PFSK-1 (cell line): ENCODE measurements around the gene PALLD.

ENCODE experiments used
- FOXP2 ChIP-seq: optimal IDR thresholded peaks from 2 replicates; pipeline ENCODE3; 2011; ENCODE audit warnings: borderline replicate concordance, control low read depth, inconsistent platforms; ENCODE audit not compliant: insufficient read depth; ENCODE audit errors: extremely low read length, extremely low read depth
- POLR2AphosphoS5 ChIP-seq: IDR thresholded peaks from 2 replicates; pipeline ENCODE4 v1.6.1; 2012; ENCODE audit warnings: low read depth, mild to moderate bottlenecking, control low read depth, low read length, moderate library complexity
- SIN3A ChIP-seq: IDR thresholded peaks from 2 replicates; pipeline ENCODE4 v1.6.1; 2012; ENCODE audit warnings: mild to moderate bottlenecking, low read length, moderate library complexity, borderline replicate concordance; ENCODE audit not compliant: insufficient read depth
- TAF1 ChIP-seq: IDR thresholded peaks from 2 replicates; pipeline ENCODE4 v1.6.1; 2012; ENCODE audit warnings: low read length, control low read depth, borderline replicate concordance; ENCODE audit not compliant: insufficient read depth
- TF ChIP-seq, protein P1 (sequence below), 2 experiments: IDR thresholded peaks; 2 replicates each; pipeline versions ENCODE4 v1.6.1 to v1.8.0; 2011 to 2012; ENCODE audit warnings: low read depth in 2 of 2, low read length in 2 of 2, control low read depth in 1 of 2, inconsistent platforms in 1 of 2, mild to moderate bottlenecking in 1 of 2, moderate library complexity in 1 of 2; ENCODE audit not compliant: insufficient read depth in 1 of 2

Gene PALLD

DNA sequence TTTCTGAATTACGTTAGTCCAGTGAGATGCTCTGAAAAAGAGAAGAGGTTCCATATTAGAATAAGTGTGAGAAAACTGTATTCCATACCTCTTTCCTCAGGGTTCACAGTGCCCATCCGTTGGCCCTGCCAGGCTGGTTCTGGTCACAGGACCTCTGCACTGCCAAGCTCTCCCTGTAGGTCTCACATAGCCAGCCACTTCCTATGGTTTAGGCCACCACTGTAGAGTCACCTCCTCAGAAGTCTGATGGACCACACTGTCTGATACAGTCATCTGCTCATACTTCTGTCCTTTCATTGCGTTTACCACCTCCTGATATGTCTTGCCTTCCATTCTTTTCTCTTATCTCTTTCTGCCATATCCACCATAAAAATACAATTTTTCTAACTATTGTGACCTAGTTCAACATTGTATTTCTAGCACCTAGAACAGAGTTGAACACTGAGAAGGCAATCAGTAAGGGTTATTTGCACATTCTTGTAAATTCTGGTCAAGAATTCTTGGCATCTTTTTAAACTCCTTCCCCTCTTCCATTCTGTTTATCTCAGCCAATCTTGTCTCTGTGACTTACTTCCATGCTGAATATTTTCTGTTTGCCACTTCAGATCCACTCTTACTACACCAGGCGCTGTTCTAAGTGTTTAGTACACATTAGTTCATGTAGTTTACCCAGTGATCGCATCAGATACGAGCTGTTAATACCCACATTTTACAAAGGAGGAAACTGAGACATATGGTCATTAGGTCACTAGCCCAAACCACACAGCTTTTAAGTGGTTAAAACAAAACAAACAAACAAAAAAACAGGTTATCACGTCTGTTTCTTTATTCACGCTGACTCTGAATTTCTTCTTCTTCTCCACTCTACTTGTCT lies 387.6 kb downstream of the PALLD start:
- TF ChIP-seq SIN3A (no peak), FOXP2 (no peak), TAF1 (no peak), POLR2AphosphoS5 (no peak)
- TF ChIP-seq, protein P1, sequence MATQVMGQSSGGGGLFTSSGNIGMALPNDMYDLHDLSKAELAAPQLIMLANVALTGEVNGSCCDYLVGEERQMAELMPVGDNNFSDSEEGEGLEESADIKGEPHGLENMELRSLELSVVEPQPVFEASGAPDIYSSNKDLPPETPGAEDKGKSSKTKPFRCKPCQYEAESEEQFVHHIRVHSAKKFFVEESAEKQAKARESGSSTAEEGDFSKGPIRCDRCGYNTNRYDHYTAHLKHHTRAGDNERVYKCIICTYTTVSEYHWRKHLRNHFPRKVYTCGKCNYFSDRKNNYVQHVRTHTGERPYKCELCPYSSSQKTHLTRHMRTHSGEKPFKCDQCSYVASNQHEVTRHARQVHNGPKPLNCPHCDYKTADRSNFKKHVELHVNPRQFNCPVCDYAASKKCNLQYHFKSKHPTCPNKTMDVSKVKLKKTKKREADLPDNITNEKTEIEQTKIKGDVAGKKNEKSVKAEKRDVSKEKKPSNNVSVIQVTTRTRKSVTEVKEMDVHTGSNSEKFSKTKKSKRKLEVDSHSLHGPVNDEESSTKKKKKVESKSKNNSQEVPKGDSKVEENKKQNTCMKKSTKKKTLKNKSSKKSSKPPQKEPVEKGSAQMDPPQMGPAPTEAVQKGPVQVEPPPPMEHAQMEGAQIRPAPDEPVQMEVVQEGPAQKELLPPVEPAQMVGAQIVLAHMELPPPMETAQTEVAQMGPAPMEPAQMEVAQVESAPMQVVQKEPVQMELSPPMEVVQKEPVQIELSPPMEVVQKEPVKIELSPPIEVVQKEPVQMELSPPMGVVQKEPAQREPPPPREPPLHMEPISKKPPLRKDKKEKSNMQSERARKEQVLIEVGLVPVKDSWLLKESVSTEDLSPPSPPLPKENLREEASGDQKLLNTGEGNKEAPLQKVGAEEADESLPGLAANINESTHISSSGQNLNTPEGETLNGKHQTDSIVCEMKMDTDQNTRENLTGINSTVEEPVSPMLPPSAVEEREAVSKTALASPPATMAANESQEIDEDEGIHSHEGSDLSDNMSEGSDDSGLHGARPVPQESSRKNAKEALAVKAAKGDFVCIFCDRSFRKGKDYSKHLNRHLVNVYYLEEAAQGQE (IDR thresholded peaks at IDR 0.05; ENCODE audit: insufficient read depth in 1 of 2, low read depth in 2 of 2, low read length in 2 of 2): no peak

DNA sequence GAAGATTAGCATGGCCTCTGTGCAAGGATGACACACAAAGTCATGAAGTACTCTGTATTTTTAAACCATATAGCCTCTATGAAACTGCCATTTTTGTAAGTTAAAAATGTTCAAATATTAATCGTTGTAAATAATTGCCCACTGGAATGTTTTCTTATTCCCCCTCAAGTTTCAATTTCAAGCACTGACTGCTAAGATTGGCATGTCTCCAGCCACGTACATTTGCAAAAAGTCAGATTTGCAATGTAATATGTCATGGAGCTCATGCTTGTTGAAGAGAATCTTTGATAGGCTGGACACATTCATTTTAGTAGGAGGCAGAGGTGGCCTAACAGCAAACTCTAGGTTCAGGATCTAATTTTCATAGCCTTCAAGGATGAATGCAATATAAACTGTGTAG lies 388.5 kb downstream of the PALLD start:
- TF ChIP-seq SIN3A (no peak), FOXP2 (no peak), POLR2AphosphoS5 (no peak), TAF1 (no peak)
- TF ChIP-seq, protein P1 (IDR thresholded peaks at IDR 0.05; ENCODE audit: insufficient read depth in 1 of 2, low read depth in 2 of 2, low read length in 2 of 2): no peak

DNA sequence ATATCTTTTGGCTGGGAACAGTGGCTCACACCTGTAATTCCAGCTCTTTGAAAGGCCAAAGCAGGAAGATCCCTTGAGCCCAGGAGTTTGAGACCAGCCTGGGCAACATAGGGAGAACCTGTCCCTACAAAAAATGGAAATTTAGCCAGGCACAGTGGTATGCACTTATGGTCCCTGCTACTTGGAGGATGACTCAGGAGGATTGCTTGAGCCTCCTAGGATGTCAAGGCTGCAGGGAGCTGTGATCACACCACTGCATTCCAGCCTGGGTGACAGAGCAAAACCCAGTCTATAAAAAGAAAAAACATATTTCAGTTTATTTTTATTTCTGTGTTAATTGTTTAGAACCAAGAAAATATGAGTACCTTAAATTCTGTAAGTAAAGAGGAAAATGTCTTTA lies 389.5 kb downstream of the PALLD start:
- TF ChIP-seq POLR2AphosphoS5: no peak
- no peak for TF ChIP-seq TAF1
- TF ChIP-seq, protein P1 (IDR thresholded peaks at IDR 0.05; ENCODE audit: insufficient read depth in 1 of 2, low read depth in 2 of 2, low read length in 2 of 2): no peak
- TF ChIP-seq FOXP2: no peak
- TF ChIP-seq SIN3A: no peak

DNA sequence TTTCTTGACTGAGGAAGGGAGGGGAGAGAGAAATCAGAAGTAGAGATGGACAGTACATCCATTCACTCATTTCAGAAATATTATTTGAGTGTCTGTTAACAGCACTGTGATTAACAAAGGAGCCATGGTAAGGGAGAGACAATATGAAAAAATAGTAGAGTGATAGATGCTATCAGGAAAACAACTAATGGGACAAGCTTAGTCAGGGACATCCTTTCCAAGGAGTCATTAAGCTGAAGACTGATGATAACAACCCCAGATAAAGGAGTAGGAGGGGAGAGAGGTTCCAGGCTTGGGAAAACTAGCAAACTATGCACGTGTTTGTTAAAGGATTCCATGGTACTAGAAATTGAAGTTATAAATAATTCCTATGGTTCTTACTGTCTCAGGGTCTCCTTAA lies 391.0 kb downstream of the PALLD start:
- TF ChIP-seq POLR2AphosphoS5: no peak

DNA sequence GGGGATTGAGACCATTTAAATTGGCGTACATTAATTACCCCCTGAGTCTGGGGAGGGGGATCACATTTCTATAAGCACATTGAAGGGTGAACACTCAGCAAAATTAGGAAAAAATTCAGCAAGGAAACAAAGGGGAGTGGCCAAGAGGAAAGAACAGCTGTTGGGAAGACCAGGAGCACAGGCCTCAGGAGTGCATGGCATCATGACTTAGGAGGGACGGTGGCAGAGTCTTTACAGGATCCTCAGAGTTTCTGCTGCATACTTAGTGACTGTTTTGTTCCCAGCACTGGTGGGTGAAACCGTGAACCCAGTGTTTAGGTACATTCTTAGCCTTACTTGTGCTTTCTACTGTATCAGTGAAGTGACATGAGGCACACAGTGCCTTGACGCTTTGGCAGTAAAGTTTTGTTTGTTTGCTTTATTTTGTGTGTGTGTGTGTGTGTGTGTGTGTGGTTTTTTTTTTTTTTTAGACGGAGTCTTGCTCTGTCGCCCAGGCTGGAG lies 391.9 kb downstream of the PALLD start:
- TF ChIP-seq, protein P1 (IDR thresholded peaks at IDR 0.05; ENCODE audit: insufficient read depth in 1 of 2, low read depth in 2 of 2, low read length in 2 of 2): no peak
- no peak for TF ChIP-seq POLR2AphosphoS5
- TF ChIP-seq TAF1: no peak
- TF ChIP-seq SIN3A: no peak
- TF ChIP-seq FOXP2: no peak
